Glomerular visceral epithelial cell (primary cell): ENCODE measurements around the gene MCTP2.

Experiments
- DNase-seq: peaks from one replicate; pipeline ENCODE4 v3.0.0-alpha.2; 2016; ENCODE audit errors: extremely low spot score

MCTP2 gene

GRCh38 chr15:94395640-94396039 lies 164.3 kb downstream of the MCTP2 start:
- no peak for DNase-seq

DNA sequence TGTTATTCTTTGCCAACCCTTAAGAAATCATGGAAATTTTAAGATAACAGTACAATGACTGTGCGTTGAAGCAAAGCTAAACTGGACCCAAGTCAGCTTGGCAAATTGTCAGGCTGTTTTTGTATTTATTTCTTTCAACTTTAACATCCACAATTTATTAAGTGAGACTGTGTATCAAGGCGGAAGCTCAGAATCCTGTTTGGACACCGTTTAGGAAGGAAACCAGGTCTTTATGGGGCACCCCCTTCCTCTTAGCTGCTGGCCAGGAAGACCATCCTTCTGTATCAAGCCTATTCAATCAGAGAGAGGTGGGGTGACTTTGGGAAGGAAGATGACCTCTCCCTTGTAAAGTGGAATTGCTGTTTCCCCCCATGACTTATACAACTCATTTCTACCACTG lies 166.0 kb downstream of the MCTP2 start:
- no peak for DNase-seq

DNA sequence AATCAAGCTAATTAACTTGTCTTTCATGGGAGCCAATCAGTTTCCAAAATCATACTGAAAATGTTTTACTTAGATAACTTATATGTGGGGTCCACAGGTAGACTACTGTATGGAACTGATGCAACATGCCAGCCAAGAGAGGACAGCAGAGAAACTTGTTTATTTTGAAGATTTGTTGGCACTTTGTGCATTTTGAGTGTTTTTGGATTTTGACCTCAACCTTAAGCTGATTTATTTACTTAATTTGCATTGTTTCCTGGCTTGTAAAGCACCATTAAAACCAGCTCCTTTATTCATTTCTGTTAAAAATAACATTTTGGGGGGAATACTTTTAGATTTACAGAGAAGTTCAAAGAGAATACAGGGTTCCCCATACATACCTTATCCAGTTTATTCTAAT lies 166.6 kb downstream of the MCTP2 start:
- DNase-seq: no peak

GRCh38 chr15:94400526-94401298 lies 169.4 kb downstream of the MCTP2 start:
- DNase-seq: no peak

GRCh38 chr15:94403331-94403730 lies 172.0 kb downstream of the MCTP2 start:
- no peak for DNase-seq

GRCh38 chr15:94404733-94405283 lies 173.4 kb downstream of the MCTP2 start:
- DNase-seq: no peak

- no peak for DNase-seq
Measured at GRCh38 chr15:94411285-94411684, 179.9 kb downstream of the MCTP2 start.

GRCh38 chr15:94411846-94412245 lies 180.5 kb downstream of the MCTP2 start:
- no peak for DNase-seq

DNA sequence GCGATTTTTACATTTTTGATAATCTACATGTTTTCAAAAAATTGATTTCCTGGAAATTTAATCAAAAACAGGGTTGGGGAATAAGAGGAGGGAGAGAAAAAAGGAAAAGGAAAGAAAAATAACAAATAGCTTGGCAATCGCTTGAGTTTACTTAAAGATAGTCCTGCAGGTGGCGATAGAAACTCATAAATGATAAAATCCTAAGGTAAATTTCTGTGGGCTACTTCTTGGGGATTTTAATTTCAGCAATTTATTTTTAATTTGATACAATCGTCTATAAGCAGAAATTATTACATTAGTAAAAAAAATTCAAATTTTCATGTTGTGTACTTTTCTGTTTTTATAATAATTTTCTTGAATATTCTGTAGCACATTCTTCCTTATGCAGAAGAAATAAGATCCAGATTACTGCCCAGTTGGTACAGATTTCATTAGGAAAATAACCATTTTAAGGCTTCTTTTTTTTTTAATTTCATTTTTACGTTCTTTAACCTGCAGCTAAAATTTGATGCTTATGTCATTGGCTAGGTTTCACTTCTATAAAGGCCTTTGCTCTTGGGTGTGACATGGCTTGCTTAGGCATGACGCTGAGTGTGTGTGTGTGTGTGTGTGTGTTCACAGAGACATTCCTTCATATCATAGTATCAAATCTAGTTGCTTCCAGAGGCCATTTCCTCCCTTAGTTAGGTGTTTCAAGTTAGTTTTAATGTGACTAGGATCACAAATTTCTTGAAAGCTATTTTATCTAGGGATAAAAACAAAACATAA lies 181.8 kb downstream of the MCTP2 start:
- peak; percentile 17 for DNase-seq

DNA sequence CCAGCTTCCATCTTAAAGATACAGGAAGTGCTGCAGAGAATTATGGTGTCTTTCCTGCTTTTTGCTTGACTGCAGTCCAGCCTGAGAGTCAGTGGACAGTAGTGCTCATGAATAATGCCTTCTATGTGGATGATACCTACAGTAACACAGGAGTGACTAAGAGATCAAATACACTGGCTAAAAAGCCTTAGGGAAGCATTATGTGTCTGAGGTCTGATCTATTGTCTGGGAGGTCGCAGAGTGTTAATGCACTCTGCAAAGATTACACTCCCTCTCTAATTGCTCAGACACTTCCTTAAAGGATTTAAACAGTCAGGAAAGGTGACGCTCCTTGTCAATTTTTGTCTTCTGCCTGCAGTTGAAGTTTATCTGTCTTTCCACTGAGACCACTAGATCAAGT lies 183.6 kb downstream of the MCTP2 start:
- DNase-seq: no peak

GRCh38 chr15:94416267-94416666 lies 184.9 kb downstream of the MCTP2 start:
- DNase-seq: no peak

DNA sequence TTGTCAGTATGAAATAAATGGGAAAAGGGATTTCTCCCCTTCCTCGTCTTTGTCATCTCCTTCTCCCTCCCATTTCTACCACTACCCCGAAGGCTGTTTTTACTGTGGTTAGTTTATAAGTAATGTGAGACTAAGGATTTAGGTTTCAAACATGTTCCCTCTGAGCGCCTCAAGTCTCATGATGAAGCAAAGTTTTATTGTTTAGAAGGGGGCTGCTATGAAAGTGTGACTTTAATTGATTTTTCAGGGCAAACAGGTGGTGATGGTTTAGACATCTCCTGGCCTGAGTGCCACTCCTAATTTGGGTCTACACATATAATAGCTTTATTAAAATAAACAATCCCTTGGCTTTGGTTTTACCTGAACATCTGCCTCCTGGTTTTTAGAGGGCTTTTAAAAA lies 185.5 kb downstream of the MCTP2 start:
- no peak for DNase-seq

DNA sequence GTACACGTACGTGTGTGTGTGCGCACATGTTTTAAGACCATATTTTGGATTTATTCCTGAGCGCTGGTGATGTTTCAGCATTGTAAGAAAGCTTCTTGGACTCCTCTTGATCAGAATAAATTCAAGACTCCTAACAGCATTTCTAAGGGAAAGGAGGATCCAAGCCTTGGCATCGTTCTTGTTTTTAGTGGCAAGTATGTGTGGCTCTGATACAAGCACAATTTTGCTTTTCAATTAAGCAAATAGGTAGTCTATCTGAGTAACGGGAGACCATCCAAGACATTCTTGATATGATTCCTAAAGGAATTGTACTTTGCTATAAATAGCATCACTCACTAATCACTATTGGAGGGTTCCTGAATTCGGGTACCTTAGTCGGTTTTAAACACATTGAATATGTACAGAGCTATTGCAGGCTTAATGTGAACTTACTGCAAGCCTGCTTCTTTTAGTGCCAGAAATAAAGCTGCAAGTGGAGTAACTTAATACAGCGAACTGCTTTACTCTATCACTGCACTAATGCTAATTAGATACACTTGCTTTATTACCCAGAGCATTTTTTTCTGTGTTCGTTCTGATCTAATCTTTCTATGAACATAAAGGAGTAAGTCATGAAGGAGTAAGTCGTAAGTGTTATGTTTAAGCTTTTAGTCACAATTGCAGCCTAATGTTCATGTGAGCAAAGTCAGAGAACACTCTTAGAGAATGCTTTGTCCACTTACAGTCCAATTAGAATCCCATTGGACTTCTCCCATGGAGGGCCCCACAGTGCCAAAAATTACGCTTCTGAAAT lies 186.3 kb downstream of the MCTP2 start:
- DNase-seq: no peak

- peak; percentile 30 for DNase-seq
Measured at GRCh38 chr15:94421706-94422105, 190.3 kb downstream of the MCTP2 start.

DNA sequence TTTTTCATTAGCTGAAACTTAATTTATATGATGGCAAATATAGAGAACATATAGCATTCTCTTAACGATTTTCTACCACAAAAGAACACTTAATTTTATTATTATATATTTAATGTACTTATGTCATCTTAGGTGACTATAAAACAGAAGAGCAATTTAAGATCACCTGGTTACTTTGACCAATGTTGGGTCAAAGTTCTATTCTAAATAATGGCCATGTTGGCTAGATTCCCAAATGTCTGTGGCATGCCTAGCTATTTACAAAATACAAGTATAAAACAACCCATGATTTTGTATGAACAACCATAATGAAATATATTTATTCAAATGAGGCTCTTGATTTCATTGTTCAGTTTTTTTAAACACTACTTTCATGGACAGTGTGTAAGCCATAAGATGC lies 200.9 kb downstream of the MCTP2 start:
- DNase-seq: no peak

DNA sequence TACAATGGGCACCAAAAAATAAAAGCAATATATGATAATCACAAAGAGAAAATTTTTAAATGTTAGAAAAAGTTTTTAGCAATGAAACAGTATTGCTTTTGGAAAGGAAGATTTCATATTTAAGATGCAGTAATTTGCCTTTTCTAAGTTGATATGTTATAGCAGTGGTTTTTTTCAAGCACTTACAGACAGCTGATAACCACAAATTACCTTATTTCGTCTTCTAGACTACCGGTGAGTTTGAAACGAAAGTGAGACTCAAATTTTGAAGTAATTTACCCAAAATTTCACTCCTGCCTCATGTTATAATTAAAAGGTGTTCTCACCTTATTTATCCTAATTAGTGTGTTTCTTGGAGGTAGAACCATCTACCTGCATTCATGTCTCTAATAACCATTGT lies 207.8 kb downstream of the MCTP2 start:
- no peak for DNase-seq

DNA sequence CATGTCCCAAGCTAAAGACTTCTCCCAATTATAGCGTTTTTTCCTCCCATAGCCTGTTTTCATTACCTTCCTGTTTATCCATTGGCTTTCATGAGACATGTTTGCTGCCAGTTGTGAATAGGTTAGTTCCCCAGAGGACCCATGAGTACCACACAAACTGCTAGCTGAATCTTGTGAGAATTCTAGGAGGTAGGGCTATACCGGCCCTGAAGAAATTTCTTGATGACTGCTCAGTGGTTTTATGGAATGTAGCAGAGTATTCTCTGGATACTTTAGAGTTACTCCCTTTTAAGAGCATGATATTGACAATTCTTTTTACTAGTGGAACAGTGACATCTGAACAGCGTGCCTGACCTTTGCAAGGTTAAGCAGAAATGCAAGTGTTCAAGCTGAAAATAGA lies 210.4 kb downstream of the MCTP2 start:
- DNase-seq: no peak

- DNase-seq: no peak
Measured at GRCh38 chr15:94442480-94442879, 211.1 kb downstream of the MCTP2 start.

GRCh38 chr15:94443186-94443585 lies 211.8 kb downstream of the MCTP2 start:
- no peak for DNase-seq

DNA sequence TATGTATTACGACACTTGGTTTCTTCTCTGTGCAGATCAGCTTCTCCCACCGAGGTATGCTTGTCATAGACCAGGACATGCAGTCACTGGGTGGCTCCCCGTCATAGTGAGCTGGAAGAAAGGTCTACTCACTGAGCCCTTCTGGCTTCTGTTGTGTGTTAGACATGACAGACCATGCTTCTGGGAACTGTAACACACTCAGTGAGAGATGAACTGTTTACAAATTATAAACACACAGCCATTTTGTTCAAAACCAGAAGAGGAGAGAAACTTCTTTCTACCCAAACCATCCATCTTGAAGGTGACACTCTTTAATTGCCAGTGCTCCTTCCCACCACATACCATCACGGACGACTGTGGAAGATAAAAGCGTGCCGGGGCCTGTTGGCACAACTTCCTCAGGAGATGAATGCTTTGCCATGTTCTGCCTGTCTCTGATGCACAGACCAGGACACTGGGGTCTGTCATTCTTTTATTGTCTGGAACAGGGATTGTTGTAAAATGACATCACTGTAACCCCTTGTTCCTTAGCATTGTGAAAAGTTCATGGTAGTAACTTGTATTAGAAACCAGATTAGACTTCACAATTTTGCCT lies 214.3 kb downstream of the MCTP2 start:
- DNase-seq: no peak

DNA sequence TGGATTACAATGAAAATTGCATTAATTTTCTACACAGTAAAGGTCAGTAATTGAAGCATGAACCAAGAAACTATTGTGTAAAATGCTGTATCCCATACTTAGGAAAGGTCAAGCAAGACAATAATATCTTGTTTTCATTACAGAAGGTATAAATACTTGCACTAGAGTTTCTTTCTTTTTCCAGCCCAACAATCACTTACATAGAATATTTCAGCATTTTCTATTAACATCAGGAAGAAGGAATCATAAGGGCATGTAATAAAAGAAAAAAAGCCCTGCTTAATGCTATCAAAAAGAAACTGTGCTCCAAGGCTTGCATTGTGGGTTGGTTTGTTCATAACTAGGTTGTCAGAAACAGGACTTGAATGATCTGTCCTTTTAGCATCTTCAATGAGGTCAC lies 215.1 kb downstream of the MCTP2 start:
- DNase-seq: no peak

- DNase-seq: no peak
Measured at GRCh38 chr15:94451466-94451865, 220.1 kb downstream of the MCTP2 start.
